Activated T-helper 1 cell treated with anti-CD3 and anti-CD28 coated beads, Interleukin-12 subunit alpha, Interleukin-12 subunit beta, Interleukin-2, Interleukin-4 antibody, amounts not matched to agents 30 ng/mL and 10 ng/mL and 1 ng/mL, durations not matched to agents 14 hours and 24 hours and 36 hours (primary cell): ENCODE measurements around the gene OR2AT4. TPM values are rescaled to one million over a fixed set of nuclear protein-coding genes. Genes with fewer than 3 reads are reported as not detected.
"Not testable (repeated sequence)": the region's sequence is repeated elsewhere in the genome, so short reads cannot be mapped to it uniquely, and the experiment has no call there.

ENCODE experiments used
- DNase-seq: peaks from one replicate; pipeline ENCODE4 v3.0.0; 2021; ENCODE audit warnings: low spot score
- H3K27ac Mint-ChIP-seq: one replicate; pipeline ENCODE4 v1.8.0; 2021; ENCODE audit warnings: mild to moderate bottlenecking, mixed read lengths
- H3K27me3 Mint-ChIP-seq: one replicate; pipeline ENCODE4 v1.8.0; 2022; ENCODE audit warnings: mild to moderate bottlenecking, moderate library complexity, mixed read lengths; ENCODE audit not compliant: insufficient read depth
- H3K36me3 Mint-ChIP-seq: one replicate; pipeline ENCODE4 v1.8.0; 2021; ENCODE audit warnings: low read depth, mixed read lengths
- H3K4me1 Mint-ChIP-seq: one replicate; pipeline ENCODE4 v1.8.0; 2021; ENCODE audit warnings: low read depth, mixed read lengths
- H3K4me3 Mint-ChIP-seq: one replicate; pipeline ENCODE4 v1.8.0; 2021; ENCODE audit warnings: mild to moderate bottlenecking, moderate library complexity, mixed read lengths
- H3K9me3 Mint-ChIP-seq: one replicate; pipeline ENCODE4 v1.8.0; 2021; ENCODE audit warnings: mixed read lengths
- intact Hi-C: fragments of 100-400 bp; cut with micrococcal nuclease; formaldehyde crosslinking; loops from one replicate; pipeline ENCODE4 v1.15.1; 2024
- total RNA-seq: library from RNA; stranded (reverse); gene quantifications from 2 replicates; pipeline ENCODE4 v1.2.3, GENCODE V29; 2022

The OR2AT4 gene
- total RNA-seq, 1 donor from 2014 or later, result not detected

- peaks cover 13% of the 10 kb centered on the region for H3K27me3 Mint-ChIP-seq
- H3K4me1 Mint-ChIP-seq, intact Hi-C loops, H3K27ac Mint-ChIP-seq, H3K4me3 Mint-ChIP-seq, H3K36me3 Mint-ChIP-seq, DNase-seq: not testable (repeated sequence)
- H3K9me3 Mint-ChIP-seq, result peaks cover 12% of the 10 kb centered on the region
Observed at GRCh38 chr11:75049501-75050266, 47.0 kb downstream of the OR2AT4 start.

GRCh38 chr11:75047191-75047590 lies 49.5 kb downstream of the OR2AT4 start:
- Mint-ChIP-seq H3K27me3 (peaks cover 12% of the 10 kb centered on the region), H3K27ac (no peak overlapping the region), H3K36me3 (no peaks in the 10 kb centered on the region), H3K4me1 (no peaks in the 10 kb centered on the region), H3K9me3 (peaks cover 4% of the 10 kb centered on the region), H3K4me3 (no peak overlapping the region)
- intact Hi-C loops, result no loop called here
- no peak for DNase-seq

GRCh38 chr11:75046668-75047067 lies 50.0 kb downstream of the OR2AT4 start:
- peaks cover 12% of the 10 kb centered on the region for H3K27me3 Mint-ChIP-seq
- intact Hi-C loops, H3K36me3 Mint-ChIP-seq, H3K4me3 Mint-ChIP-seq, H3K27ac Mint-ChIP-seq, H3K4me1 Mint-ChIP-seq, DNase-seq, H3K9me3 Mint-ChIP-seq: not testable (repeated sequence)

- H3K27ac Mint-ChIP-seq, H3K36me3 Mint-ChIP-seq, H3K9me3 Mint-ChIP-seq, H3K4me1 Mint-ChIP-seq, H3K4me3 Mint-ChIP-seq, DNase-seq, H3K27me3 Mint-ChIP-seq, intact Hi-C loops: not testable (repeated sequence)
Observed at GRCh38 chr11:75044381-75045170, 52.1 kb downstream of the OR2AT4 start.

- intact Hi-C loops, H3K4me1 Mint-ChIP-seq, H3K4me3 Mint-ChIP-seq, H3K36me3 Mint-ChIP-seq, H3K9me3 Mint-ChIP-seq, H3K27me3 Mint-ChIP-seq, DNase-seq, H3K27ac Mint-ChIP-seq: not testable (repeated sequence)
Observed at GRCh38 chr11:75041821-75042220, 54.9 kb downstream of the OR2AT4 start.

GRCh38 chr11:75041263-75041662 lies 55.4 kb downstream of the OR2AT4 start:
- DNase-seq, result no peak
- no peaks in the 10 kb centered on the region for H3K36me3 Mint-ChIP-seq
- no peak overlapping the region for H3K27ac Mint-ChIP-seq
- H3K27me3 Mint-ChIP-seq, result peaks cover 5% of the 10 kb centered on the region
- no peaks in the 10 kb centered on the region for H3K4me1 Mint-ChIP-seq
- intact Hi-C loops, result no loop called here
- H3K4me3 Mint-ChIP-seq, result no peak overlapping the region
- no peaks in the 10 kb centered on the region for H3K9me3 Mint-ChIP-seq

GRCh38 chr11:75040167-75040770 lies 56.4 kb downstream of the OR2AT4 start:
- peaks cover 5% of the 10 kb centered on the region for H3K27me3 Mint-ChIP-seq
- H3K4me3 Mint-ChIP-seq, result no peak overlapping the region
- intact Hi-C loops, result no loop called here
- H3K27ac Mint-ChIP-seq, result no peak overlapping the region
- H3K4me1 Mint-ChIP-seq, result no peaks in the 10 kb centered on the region
- no peak for DNase-seq
- H3K9me3 Mint-ChIP-seq, result no peaks in the 10 kb centered on the region
- no peaks in the 10 kb centered on the region for H3K36me3 Mint-ChIP-seq

- Mint-ChIP-seq H3K27me3 (no peaks in the 10 kb centered on the region), H3K4me1 (no peaks in the 10 kb centered on the region), H3K27ac (no peak overlapping the region), H3K4me3 (no peak overlapping the region), H3K9me3 (no peaks in the 10 kb centered on the region), H3K36me3 (no peaks in the 10 kb centered on the region)
- DNase-seq, result no peak
- intact Hi-C loops, result no loop called here
Observed at GRCh38 chr11:75035911-75036565, 60.6 kb downstream of the OR2AT4 start.

GRCh38 chr11:75035256-75035655 lies 61.4 kb downstream of the OR2AT4 start:
- no peak for DNase-seq
- H3K27ac Mint-ChIP-seq, result no peak overlapping the region
- H3K36me3 Mint-ChIP-seq, result no peaks in the 10 kb centered on the region
- H3K9me3 Mint-ChIP-seq, result no peaks in the 10 kb centered on the region
- intact Hi-C loops, result no loop called here
- H3K4me3 Mint-ChIP-seq, result no peak overlapping the region
- no peaks in the 10 kb centered on the region for H3K4me1 Mint-ChIP-seq
- no peaks in the 10 kb centered on the region for H3K27me3 Mint-ChIP-seq

- Mint-ChIP-seq H3K27ac (no peak overlapping the region), H3K4me1 (no peaks in the 10 kb centered on the region), H3K27me3 (no peaks in the 10 kb centered on the region), H3K9me3 (no peaks in the 10 kb centered on the region), H3K36me3 (no peaks in the 10 kb centered on the region), H3K4me3 (no peak overlapping the region)
- intact Hi-C loops, result no loop called here
- DNase-seq, result no peak
Observed at GRCh38 chr11:75033916-75034315, 62.8 kb downstream of the OR2AT4 start.

- H3K36me3 Mint-ChIP-seq, result no peaks in the 10 kb centered on the region
- H3K4me3 Mint-ChIP-seq, result no peak overlapping the region
- intact Hi-C loops, result loop anchor here (1.0 kb wide), 1 partner anchor 103 kb away; no protein-coding TSS in a partner anchor
- H3K4me1 Mint-ChIP-seq, result no peaks in the 10 kb centered on the region
- H3K9me3 Mint-ChIP-seq, result no peaks in the 10 kb centered on the region
- no peak for DNase-seq
- no peaks in the 10 kb centered on the region for H3K27me3 Mint-ChIP-seq
- H3K27ac Mint-ChIP-seq, result no peak overlapping the region
Observed at GRCh38 chr11:75032550-75032935, 64.1 kb downstream of the OR2AT4 start.

- DNase-seq, result peak; percentile 23
- peaks cover 2% of the 10 kb centered on the region for H3K36me3 Mint-ChIP-seq
- no peak overlapping the region for H3K4me3 Mint-ChIP-seq
- H3K9me3 Mint-ChIP-seq, result no peaks in the 10 kb centered on the region
- intact Hi-C loops, result loop anchor here (1.0 kb wide), 1 partner anchor 103 kb away; no protein-coding TSS in a partner anchor
- H3K4me1 Mint-ChIP-seq, result no peaks in the 10 kb centered on the region
- no peak overlapping the region for H3K27ac Mint-ChIP-seq
- H3K27me3 Mint-ChIP-seq, result no peaks in the 10 kb centered on the region
Observed at GRCh38 chr11:75031771-75032549, 64.7 kb downstream of the OR2AT4 start.
